SK-N-SH (cell line): ENCODE measurements around the gene MST1.

Experiments used
- CTCF ChIP-seq: fragments of 200-600 bp; sonication (generic); IDR thresholded peaks from 2 replicates; pipeline ENCODE4 v1.6.1; 2017; ENCODE audit warnings: antibody characterized with exemption, mild to moderate bottlenecking, moderate library complexity
- MAX ChIP-seq: IDR thresholded peaks from 2 replicates; pipeline ENCODE4 v1.4.0; 2012; ENCODE audit warnings: low read depth
- RFX5 ChIP-seq: IDR thresholded peaks from 2 replicates; pipeline ENCODE4 v1.6.1; 2012; ENCODE audit warnings: mild to moderate bottlenecking, improper control_type of control experiment, low read length
- SMC3 ChIP-seq: IDR thresholded peaks from 2 replicates; pipeline ENCODE4 v1.6.1; 2012; ENCODE audit warnings: low read depth, low read length, improper control_type of control experiment

GRCh38 chr3:49655731-49656285 is 33.5 kb downstream of the MST1 start:
- TF ChIP-seq SMC3 (no peak), RFX5 (no peak), CTCF (no peak), MAX (no peak)
